Measurements from ENCODE around the gene KPNA1. TPM values are rescaled to one million over a fixed set of nuclear protein-coding genes. Genes with fewer than 3 reads are reported as not detected.

KPNA1 gene
- total and polyA plus RNA-seq, 2 of the 13 experiments (the other 11 are each of a cell fraction or from before 2014, with no cell fraction given), result 15.4 to 30.0 TPM

DNA sequence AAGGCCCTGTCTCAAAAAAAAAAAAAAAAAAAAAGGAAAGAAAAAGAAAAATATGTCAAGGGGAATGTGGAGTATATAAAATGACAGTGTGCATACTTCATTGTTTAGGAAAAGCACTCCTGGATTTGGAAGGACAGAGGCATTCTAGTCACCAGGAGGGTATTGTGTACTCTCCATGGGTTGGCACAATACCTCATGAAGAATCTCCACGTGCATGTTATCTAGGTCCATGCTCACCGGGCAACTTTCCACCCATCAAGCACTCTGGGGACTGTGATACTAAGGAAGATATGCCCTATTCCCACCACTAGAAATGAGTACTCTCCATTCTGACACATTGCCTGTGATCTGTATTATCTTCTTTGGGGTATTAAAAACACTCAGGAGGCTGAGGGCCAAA, 15.4 kb upstream of the KPNA1 start:
- H4K20me1 ChIP-seq (ENCODE audit: insufficient read depth, low read length), result no peaks in the 10 kb centered on the region
- H2AFZ ChIP-seq (ENCODE audit: low read length), result no peak overlapping the region
- no peak overlapping the region for H3K27ac ChIP-seq (ENCODE audit: extremely low read length, insufficient read depth, low read length)
- 0 out of 5 replicates have a peak, but pooled peaks cover 0 to 3% of the 10 kb centered on the region in 2 experiments for H3K36me3 ChIP-seq (replicated peaks in 1 of 2; ENCODE audit: control insufficient read depth in 1 of 2, insufficient read depth in 2 of 2, low read length in 2 of 2)
- no peak overlapping the region for H3K4me3 ChIP-seq (replicated peaks in 1 of 3; ENCODE audit: insufficient read depth in 1 of 3, low read depth in 2 of 3, low read length in 3 of 3)
- in situ Hi-C loops (cut with HindIII; ENCODE audit: extremely low pct_ligation_motif_present, low pct_unique_long_range_greater_than_20kb), result no loop called here
- no peak overlapping the region for H3K4me2 ChIP-seq (ENCODE audit: low read depth, low read length)
- DNase-seq (ENCODE audit: low spot score) (no peak), ATAC-seq (no peak), FAIRE-seq (no peak)
- WGBS (ENCODE audit: low lambda C conversion rate), result 100% methylated on average over 1 of the region's 2 CpGs
- no peaks in the 10 kb centered on the region for H3K79me2 ChIP-seq (ENCODE audit: insufficient read depth, low read length)
- ChIA-PET POLR2A (no interaction called here), CTCF (ENCODE audit: low intra/inter-chr PET ratio, low total read pairs) (no interaction called here)
- no peak overlapping the region for H3K9ac ChIP-seq (ENCODE audit: insufficient read depth, low read depth, low read length)
- no peaks in the 10 kb centered on the region; a peak in 1 of 5 replicates for H3K27me3 ChIP-seq (ENCODE audit: control insufficient read depth in 1 of 2, insufficient read depth in 2 of 2, low read length in 2 of 2)
- no TSS peak for BruUV-seq (replicated peaks)
- no peaks in the 10 kb centered on the region for H3K9me3 ChIP-seq (ENCODE audit: low read length)
- H3K4me1 ChIP-seq (ENCODE audit: insufficient read depth, low read length), result no peaks in the 10 kb centered on the region
- intact Hi-C loops (cut with micrococcal nuclease; ENCODE audit: unreplicated experiment), result no loop called here
- TF ChIP-seq ZNF343 (CRISPR knock-in tag; IDR thresholded peaks at IDR 0.05) (no peak), ZNF33A (CRISPR knock-in tag; IDR thresholded peaks at IDR 0.05; ENCODE audit: borderline replicate concordance) (no peak), SP4 (CRISPR knock-in tag; IDR thresholded peaks at IDR 0.05) (no peak), KLF16 (CRISPR knock-in tag; IDR thresholded peaks at IDR 0.05) (no peak)
- TF ChIP-seq, protein P1, sequence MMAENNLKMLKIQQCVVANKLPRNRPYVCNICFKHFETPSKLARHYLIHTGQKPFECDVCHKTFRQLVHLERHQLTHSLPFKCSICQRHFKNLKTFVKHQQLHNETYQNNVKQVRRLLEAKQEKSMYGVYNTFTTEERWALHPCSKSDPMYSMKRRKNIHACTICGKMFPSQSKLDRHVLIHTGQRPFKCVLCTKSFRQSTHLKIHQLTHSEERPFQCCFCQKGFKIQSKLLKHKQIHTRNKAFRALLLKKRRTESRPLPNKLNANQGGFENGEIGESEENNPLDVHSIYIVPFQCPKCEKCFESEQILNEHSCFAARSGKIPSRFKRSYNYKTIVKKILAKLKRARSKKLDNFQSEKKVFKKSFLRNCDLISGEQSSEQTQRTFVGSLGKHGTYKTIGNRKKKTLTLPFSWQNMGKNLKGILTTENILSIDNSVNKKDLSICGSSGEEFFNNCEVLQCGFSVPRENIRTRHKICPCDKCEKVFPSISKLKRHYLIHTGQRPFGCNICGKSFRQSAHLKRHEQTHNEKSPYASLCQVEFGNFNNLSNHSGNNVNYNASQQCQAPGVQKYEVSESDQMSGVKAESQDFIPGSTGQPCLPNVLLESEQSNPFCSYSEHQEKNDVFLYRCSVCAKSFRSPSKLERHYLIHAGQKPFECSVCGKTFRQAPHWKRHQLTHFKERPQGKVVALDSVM (CRISPR knock-in tag; IDR thresholded peaks at IDR 0.05), result no peak
- TF ChIP-seq, protein P2, sequence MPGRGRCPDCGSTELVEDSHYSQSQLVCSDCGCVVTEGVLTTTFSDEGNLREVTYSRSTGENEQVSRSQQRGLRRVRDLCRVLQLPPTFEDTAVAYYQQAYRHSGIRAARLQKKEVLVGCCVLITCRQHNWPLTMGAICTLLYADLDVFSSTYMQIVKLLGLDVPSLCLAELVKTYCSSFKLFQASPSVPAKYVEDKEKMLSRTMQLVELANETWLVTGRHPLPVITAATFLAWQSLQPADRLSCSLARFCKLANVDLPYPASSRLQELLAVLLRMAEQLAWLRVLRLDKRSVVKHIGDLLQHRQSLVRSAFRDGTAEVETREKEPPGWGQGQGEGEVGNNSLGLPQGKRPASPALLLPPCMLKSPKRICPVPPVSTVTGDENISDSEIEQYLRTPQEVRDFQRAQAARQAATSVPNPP (CRISPR knock-in tag; IDR thresholded peaks at IDR 0.05), result no peak
- TF ChIP-seq, protein P3, sequence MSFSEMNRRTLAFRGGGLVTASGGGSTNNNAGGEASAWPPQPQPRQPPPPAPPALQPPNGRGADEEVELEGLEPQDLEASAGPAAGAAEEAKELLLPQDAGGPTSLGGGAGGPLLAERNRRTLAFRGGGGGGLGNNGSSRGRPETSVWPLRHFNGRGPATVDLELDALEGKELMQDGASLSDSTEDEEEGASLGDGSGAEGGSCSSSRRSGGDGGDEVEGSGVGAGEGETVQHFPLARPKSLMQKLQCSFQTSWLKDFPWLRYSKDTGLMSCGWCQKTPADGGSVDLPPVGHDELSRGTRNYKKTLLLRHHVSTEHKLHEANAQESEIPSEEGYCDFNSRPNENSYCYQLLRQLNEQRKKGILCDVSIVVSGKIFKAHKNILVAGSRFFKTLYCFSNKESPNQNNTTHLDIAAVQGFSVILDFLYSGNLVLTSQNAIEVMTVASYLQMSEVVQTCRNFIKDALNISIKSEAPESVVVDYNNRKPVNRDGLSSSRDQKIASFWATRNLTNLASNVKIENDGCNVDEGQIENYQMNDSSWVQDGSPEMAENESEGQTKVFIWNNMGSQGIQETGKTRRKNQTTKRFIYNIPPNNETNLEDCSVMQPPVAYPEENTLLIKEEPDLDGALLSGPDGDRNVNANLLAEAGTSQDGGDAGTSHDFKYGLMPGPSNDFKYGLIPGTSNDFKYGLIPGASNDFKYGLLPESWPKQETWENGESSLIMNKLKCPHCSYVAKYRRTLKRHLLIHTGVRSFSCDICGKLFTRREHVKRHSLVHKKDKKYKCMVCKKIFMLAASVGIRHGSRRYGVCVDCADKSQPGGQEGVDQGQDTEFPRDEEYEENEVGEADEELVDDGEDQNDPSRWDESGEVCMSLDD (CRISPR knock-in tag; IDR thresholded peaks at IDR 0.05; ENCODE audit: borderline replicate concordance), result no peak

Data from HepG2 (cell line).